HCT116 (cell line): Measurements from ENCODE around the gene SLC4A2. TPM values are rescaled to one million over a fixed set of nuclear protein-coding genes. Genes with fewer than 3 reads are reported as not detected.

Experiments
- ATAC-seq: fragments of 200-7000 bp; cut with Tn5 transposase; 2 replicates; pipeline ENCODE4 v1.9.1; 2020; ENCODE audit warnings: mild to moderate bottlenecking, moderate library complexity
- BruUV-seq: library from RNA; stranded (reverse); fragments of 400-500 nt; replicated peaks from 2 replicates; lab custom pipeline; 2021; lab: Mats Ljungman, UMichigan
- CTCF ChIA-PET: fragments of 300-600 bp; sonication (Branson Sonifier 250); formaldehyde crosslinking; loops from one replicate; lab custom pipeline; 2021; ENCODE audit warnings: antibody characterized with exemption; lab: Charles Lee
- POLR2A ChIA-PET: fragments of 300-600, 350-600 bp; sonication (Branson Sonifier 250); formaldehyde crosslinking; loops from one replicate; lab custom pipeline; 2021; ENCODE audit warnings: antibody characterized with exemption; lab: Charles Lee
- RAD21 ChIA-PET, 2 experiments: fragments of 300-600 bp; sonication (Branson Sonifier 250); formaldehyde crosslinking; loops; one replicate each; lab custom pipeline; 2023; ENCODE audit warnings: low total read pairs in 2 of 2; ENCODE audit not compliant: uncharacterized antibody in 2 of 2, unreplicated experiment in 2 of 2, low non-redundant PET in 1 of 2; lab: Charles Lee
- DNase-seq: peaks from one replicate; pipeline ENCODE4 v3.0.0-alpha.2; 2010; ENCODE audit warnings: low read depth, low spot score
- H2AFZ ChIP-seq: fragments of 200-600 bp; shearing (Covaris generic), sonication (generic); 2 replicates; pipeline ENCODE4 v1.6.1; 2017; ENCODE audit warnings: low read depth, mixed run types, mixed read lengths, antibody characterized with exemption, low read length; ENCODE audit not compliant: poor library complexity, severe bottlenecking
- H3K27ac ChIP-seq: 2 replicates; pipeline ENCODE4 v1.5.1; 2012; ENCODE audit warnings: low read depth, low read length
- H3K27me3 ChIP-seq: fragments of 200-600 bp; sonication (generic); 2 replicates; pipeline ENCODE4 v1.6.1; 2016; ENCODE audit warnings: mixed run types, low read length, mixed read lengths; ENCODE audit not compliant: insufficient read depth
- H3K36me3 ChIP-seq, 2 experiments: fragments of 200-500 bp in 1 of 2; fragments of 200-600 bp in 1 of 2; sonication (Bioruptor generic) in 1 of 2; sonication (generic) in 1 of 2; 2 replicates each; pipeline versions ENCODE4 v1.5.1 to v1.6.1; 2014 to 2016; ENCODE audit warnings: low read length in 2 of 2, inconsistent platforms in 1 of 2, mixed read lengths in 1 of 2, mixed run types in 1 of 2; ENCODE audit not compliant: insufficient read depth in 2 of 2, control insufficient read depth in 1 of 2
- H3K4me1 ChIP-seq, 2 experiments: fragments of 200-600 bp in 1 of 2; sonication (generic) in 1 of 2; 2 replicates each; pipeline versions ENCODE4 v1.5.1 to v1.6.1; 2012 to 2017; ENCODE audit warnings: low read length in 2 of 2, inconsistent platforms in 1 of 2, mild to moderate bottlenecking in 1 of 2, mixed read lengths in 1 of 2, mixed run types in 1 of 2, moderate library complexity in 1 of 2; ENCODE audit not compliant: insufficient read depth in 2 of 2, control insufficient read depth in 1 of 2
- H3K4me2 ChIP-seq: fragments of 200-600 bp; sonication (generic); 2 replicates; pipeline ENCODE4 v1.6.1; 2017; ENCODE audit warnings: mixed run types, low read length, mixed read lengths
- H3K4me3 ChIP-seq, 2 experiments: fragments of 200-600 bp in 1 of 2; sonication (generic) in 1 of 2; replicated peaks in 1 of 2; 2 replicates each; pipeline ENCODE4 v1.5.1; 2011 to 2016; ENCODE audit warnings: low read length in 2 of 2, control low read depth in 1 of 2, low read depth in 1 of 2, mild to moderate bottlenecking in 1 of 2, mixed read lengths in 1 of 2, mixed run types in 1 of 2
- H3K79me2 ChIP-seq: fragments of 200-600 bp; sonication (generic); 2 replicates; pipeline ENCODE4 v1.6.1; 2017; ENCODE audit warnings: mild to moderate bottlenecking, mixed run types, low read length, moderate library complexity, mixed read lengths; ENCODE audit not compliant: insufficient read depth
- H3K9ac ChIP-seq: fragments of 200-600 bp; sonication (generic); 2 replicates; pipeline ENCODE4 v1.6.1; 2016; ENCODE audit warnings: low read length, mixed read lengths
- H3K9me2 ChIP-seq: fragments of 200-600 bp; sonication (generic), shearing (Covaris generic); 2 replicates; pipeline ENCODE4 v1.6.1; 2017; ENCODE audit warnings: mixed run types, mild to moderate bottlenecking, moderate library complexity; ENCODE audit not compliant: insufficient read depth
- H3K9me3 ChIP-seq, 2 experiments: fragments of 200-500 bp in 1 of 2; fragments of 200-600 bp in 1 of 2; sonication (Bioruptor generic) in 1 of 2; sonication (generic) in 1 of 2; 2 replicates each; pipeline ENCODE4 v1.6.1; 2014 to 2017; ENCODE audit warnings: low read length in 2 of 2, mixed read lengths in 2 of 2, inconsistent platforms in 1 of 2, low read depth in 1 of 2, mild to moderate bottlenecking in 1 of 2, mixed run types in 1 of 2, moderate library complexity in 1 of 2; ENCODE audit not compliant: control insufficient read depth in 1 of 2, insufficient read depth in 1 of 2
- H4K20me1 ChIP-seq: fragments of 200-600 bp; sonication (generic), shearing (Covaris generic); 2 replicates; pipeline ENCODE4 v1.6.1; 2017; ENCODE audit warnings: mixed run types, mild to moderate bottlenecking, moderate library complexity; ENCODE audit not compliant: insufficient read depth
- EGR1 ChIP-seq: IDR thresholded peaks from 2 replicates; pipeline ENCODE4 v1.6.1; 2012; ENCODE audit warnings: low read depth
- EZH2phosphoT487 ChIP-seq: fragments of 200-600 bp; IDR thresholded peaks from 2 replicates; pipeline ENCODE4 v1.6.1; 2018; ENCODE audit warnings: antibody characterized with exemption, borderline replicate concordance
- FOSL1 ChIP-seq: IDR thresholded peaks from 2 replicates; pipeline ENCODE4 v1.6.1; 2012; ENCODE audit warnings: low read depth
- POLR2AphosphoS5 ChIP-seq: IDR thresholded peaks from 2 replicates; pipeline ENCODE4 v1.6.1; 2011; ENCODE audit warnings: mild to moderate bottlenecking, low read depth, low read length, moderate library complexity
- intact Hi-C: fragments of 100-400 bp; cut with micrococcal nuclease; formaldehyde crosslinking; loops from 2 replicates; pipeline ENCODE4 v1.10.0; 2022
- total RNA-seq: library from RNA; stranded (reverse); gene quantifications from one replicate; pipeline ENCODE4 v1.2.1, GENCODE V29; 2021; ENCODE audit not compliant: unreplicated experiment
- TF ChIP-seq, protein P1 (sequence below), 3 experiments: fragments of 200-600 bp in 1 of 3; sonication (generic) in 1 of 3; IDR thresholded peaks in 2 of 3; conservative IDR thresholded peaks in 1 of 3; 2 replicates each; pipeline ENCODE4 v1.5.1; 2012 to 2017; ENCODE audit warnings: low read depth in 2 of 3, low read length in 2 of 3, antibody characterized with exemption in 1 of 3, borderline replicate concordance in 1 of 3, control low read depth in 1 of 3, mild to moderate bottlenecking in 1 of 3, mixed read lengths in 1 of 3, mixed run types in 1 of 3, moderate library complexity in 1 of 3; ENCODE audit not compliant: insufficient read depth in 1 of 3

Gene SLC4A2
- total RNA-seq, 1 experiment from 2014 or later: 240 TPM

DNA sequence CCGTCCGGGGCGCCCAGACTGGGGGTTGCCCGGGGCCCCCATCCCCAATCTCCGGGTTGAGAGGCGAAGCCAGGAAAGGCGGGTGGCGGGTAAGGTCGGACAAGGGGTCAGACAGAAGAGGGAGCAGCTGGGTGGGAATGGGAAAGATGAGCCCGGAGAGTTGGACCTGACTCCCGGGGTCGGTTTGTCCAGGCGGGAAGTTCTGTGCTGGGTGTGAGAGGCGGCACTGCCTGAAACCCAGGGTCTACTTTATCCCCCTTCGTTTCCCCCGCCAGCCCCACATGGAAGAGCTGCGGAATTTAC, 675 bp downstream of the SLC4A2 start:
- TF ChIP-seq EGR1: no peak
- TF ChIP-seq, protein P1, sequence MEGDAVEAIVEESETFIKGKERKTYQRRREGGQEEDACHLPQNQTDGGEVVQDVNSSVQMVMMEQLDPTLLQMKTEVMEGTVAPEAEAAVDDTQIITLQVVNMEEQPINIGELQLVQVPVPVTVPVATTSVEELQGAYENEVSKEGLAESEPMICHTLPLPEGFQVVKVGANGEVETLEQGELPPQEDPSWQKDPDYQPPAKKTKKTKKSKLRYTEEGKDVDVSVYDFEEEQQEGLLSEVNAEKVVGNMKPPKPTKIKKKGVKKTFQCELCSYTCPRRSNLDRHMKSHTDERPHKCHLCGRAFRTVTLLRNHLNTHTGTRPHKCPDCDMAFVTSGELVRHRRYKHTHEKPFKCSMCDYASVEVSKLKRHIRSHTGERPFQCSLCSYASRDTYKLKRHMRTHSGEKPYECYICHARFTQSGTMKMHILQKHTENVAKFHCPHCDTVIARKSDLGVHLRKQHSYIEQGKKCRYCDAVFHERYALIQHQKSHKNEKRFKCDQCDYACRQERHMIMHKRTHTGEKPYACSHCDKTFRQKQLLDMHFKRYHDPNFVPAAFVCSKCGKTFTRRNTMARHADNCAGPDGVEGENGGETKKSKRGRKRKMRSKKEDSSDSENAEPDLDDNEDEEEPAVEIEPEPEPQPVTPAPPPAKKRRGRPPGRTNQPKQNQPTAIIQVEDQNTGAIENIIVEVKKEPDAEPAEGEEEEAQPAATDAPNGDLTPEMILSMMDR (IDR thresholded peaks at IDR 0.05 in 2 of 3, conservative IDR thresholded peaks at IDR 0.05 in 1 of 3; ENCODE audit: borderline replicate concordance in 1 of 3, insufficient read depth in 1 of 3, low read depth in 2 of 3, low read length in 2 of 3): 0 out of 6 replicates have a peak, but pooled peaks of 1 of the 3 experiments have one; percentile 4
- POLR2A ChIA-PET: interaction anchor here (1.4 to 1.5 kb wide), 2 partner anchors 21 to 32 kb away, joined by 4 to 13 read pairs; partner anchors contain the start of genes ABCB8 and FASTK
- peaks cover 51% of the 10 kb centered on the region for H3K79me2 ChIP-seq
- BruUV-seq: no TSS peak
- H3K27ac ChIP-seq: peak overlapping the region; percentile 87
- no peaks in the 10 kb centered on the region for H4K20me1 ChIP-seq
- no peaks in the 10 kb centered on the region for H3K9me2 ChIP-seq
- RAD21 ChIA-PET: interaction anchor here in 1 of 2 experiments (1.0 kb wide), 1 partner anchor 51 kb away, joined by 3 read pairs; no protein-coding TSS in a partner anchor
- no peak for DNase-seq
- CTCF ChIA-PET: interaction anchor here (1.0 kb wide), 1 partner anchor 50 kb away, joined by 3 read pairs; no protein-coding TSS in a partner anchor
- ATAC-seq: no peak
- H3K36me3 ChIP-seq: peaks cover 1 to 11% of the 10 kb centered on the region in 2 experiments
- no peak overlapping the region for H2AFZ ChIP-seq
- peak overlapping the region; percentile 81 to 90 for H3K4me3 ChIP-seq
- H3K4me2 ChIP-seq: peak overlapping the region; percentile 95
- intact Hi-C loops: no loop called here
- H3K9ac ChIP-seq: peak overlapping the region; percentile 91
- H3K4me1 ChIP-seq: peaks cover 28 to 52% of the 10 kb centered on the region in 2 experiments
- no peaks in the 10 kb centered on the region for H3K9me3 ChIP-seq
- H3K27me3 ChIP-seq: no peaks in the 10 kb centered on the region

DNA sequence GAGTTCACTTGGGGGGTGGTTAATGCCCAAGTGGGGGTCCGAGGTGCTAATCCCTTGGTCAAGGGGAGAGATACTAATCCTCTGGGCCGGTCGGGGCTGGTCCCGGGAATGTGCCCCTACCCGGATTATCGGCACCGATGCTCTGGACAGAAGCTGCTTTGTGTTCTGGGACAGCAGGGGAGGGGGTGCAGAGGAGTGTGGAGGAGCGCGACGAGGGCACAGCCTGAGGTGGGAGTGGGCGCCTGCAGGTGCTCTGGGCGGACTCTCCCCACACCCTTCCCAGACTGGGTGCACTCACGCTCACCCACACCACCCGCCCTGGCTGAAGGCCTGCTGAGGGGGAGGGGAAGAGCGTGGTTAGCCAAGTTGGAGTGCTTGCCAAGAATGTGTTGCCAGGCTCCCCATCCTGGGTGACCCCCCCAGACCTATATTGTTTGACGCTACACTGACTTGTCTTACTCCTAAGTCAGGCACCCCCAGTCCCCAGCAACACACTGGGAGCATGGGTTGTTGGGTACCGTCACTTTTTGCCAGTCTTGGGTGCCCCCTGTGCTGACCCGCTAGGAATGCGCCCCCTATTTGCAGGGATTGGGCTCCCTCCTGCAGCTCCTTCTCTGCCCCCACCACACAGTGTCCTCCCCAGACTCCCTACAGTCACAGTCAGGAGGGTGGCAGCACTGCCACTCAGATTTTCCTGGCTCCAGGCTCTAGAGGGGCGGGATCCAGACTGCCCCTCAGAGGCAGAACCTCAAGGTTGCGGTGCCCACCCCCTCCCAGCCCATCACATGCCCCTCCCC, 1.2 kb downstream of the SLC4A2 start:
- BruUV-seq: TSS peak; percentile 9
- ChIA-PET RAD21 (interaction anchor here (0.7 to 1.3 kb wide), 4 partner anchors 16 to 51 kb away, joined by 3 read pairs; no protein-coding TSS in a partner anchor), CTCF (interaction anchor here (0.6 to 1.0 kb wide), 5 partner anchors 20 to 162 kb away, joined by 3 to 4 read pairs (median 3); partner anchors contain the start of gene FASTK), POLR2A (interaction anchor here (0.6 to 1.5 kb wide), 8 partner anchors 16 to 55 kb away, joined by 3 to 13 read pairs (median 4); partner anchors contain the start of genes ABCB8, FASTK and TMUB1)
- no peaks in the 10 kb centered on the region for H3K27me3 ChIP-seq
- DNase-seq: no peak
- peaks cover 7 to 17% of the 10 kb centered on the region in 2 experiments for H3K36me3 ChIP-seq
- peak; percentile 34 for ATAC-seq
- H3K4me3 ChIP-seq: peak overlapping the region; percentile 81 to 90
- intact Hi-C loops: no loop called here
- no peaks in the 10 kb centered on the region for H3K9me3 ChIP-seq
- peak overlapping the region; percentile 87 for H3K27ac ChIP-seq
- TF ChIP-seq, protein P1 (IDR thresholded peaks at IDR 0.05 in 2 of 3, conservative IDR thresholded peaks at IDR 0.05 in 1 of 3; ENCODE audit: borderline replicate concordance in 1 of 3, insufficient read depth in 1 of 3, low read depth in 2 of 3, low read length in 2 of 3): peak in 2 of 3 experiments; percentile 22 to 31; a peak in 4 of 6 replicates
- TF ChIP-seq POLR2AphosphoS5: peak; percentile 50
- TF ChIP-seq FOSL1: no peak
- TF ChIP-seq EZH2phosphoT487: no peak
- no peak overlapping the region for H2AFZ ChIP-seq
- H3K9me2 ChIP-seq: no peaks in the 10 kb centered on the region
- H3K4me2 ChIP-seq: peak overlapping the region; percentile 95
- H3K9ac ChIP-seq: peak overlapping the region; percentile 91
- no peaks in the 10 kb centered on the region for H4K20me1 ChIP-seq
- peaks cover 56% of the 10 kb centered on the region for H3K79me2 ChIP-seq
- H3K4me1 ChIP-seq: peaks cover 28 to 52% of the 10 kb centered on the region in 2 experiments
